GM21737 (cell line): ENCODE measurements around the gene DROSHA.
"Not testable (repeated sequence)": the region's sequence is repeated elsewhere in the genome, so short reads cannot be mapped to it uniquely, and the experiment has no call there.

ENCODE experiments used
- ATAC-seq: cut with Tn5 transposase; IDR thresholded peaks from one replicate; pipeline ENCODE4 v1.9.1; 2021; ENCODE audit warnings: mild to moderate bottlenecking, moderate library complexity; ENCODE audit not compliant: unreplicated experiment

The DROSHA gene

GRCh38 chr5:31421806-31422586 is 109.9 kb downstream of the DROSHA start:
- ATAC-seq, result no peak

DNA sequence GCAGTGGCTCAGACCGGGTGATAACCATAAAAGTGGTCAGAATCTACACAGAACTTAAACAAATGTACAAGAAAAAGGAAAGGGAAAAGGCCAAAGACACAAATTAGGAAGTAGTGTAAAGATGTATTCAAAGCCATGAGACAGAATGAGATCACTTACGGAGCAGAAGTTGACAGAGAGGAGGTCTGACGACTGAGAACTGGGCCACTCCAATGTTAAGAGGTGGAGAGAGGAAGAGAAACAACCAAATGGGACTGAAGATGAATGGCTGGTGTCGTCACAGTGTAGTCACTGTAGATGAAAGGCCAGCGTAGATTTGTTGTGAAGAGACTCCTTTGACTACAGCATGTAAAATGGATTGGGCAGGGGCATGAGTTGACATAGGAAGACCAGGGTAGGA is 114.4 kb downstream of the DROSHA start:
- no peak for ATAC-seq

DNA sequence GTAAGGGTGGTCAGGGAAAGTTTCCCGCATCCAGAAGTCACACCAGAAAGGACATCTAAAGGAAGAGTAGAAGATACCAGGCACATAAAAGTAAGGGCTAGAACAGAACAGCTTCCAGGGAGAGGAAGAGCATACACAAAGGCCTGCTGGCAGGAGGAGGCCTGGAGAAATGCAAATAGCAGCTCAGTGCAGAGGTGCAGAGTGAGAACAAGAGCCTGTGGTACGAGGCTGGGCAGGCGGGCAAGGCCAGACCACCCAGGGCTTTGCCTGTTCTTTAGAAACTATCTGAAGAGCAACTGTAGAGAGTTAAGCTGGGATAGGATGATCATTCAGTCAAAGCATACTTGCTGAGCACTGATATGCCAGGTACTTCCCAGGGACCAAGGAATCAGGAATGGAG is 115.3 kb downstream of the DROSHA start:
- no peak for ATAC-seq

GRCh38 chr5:31415960-31416359 is 115.9 kb downstream of the DROSHA start:
- ATAC-seq, result no peak

DNA sequence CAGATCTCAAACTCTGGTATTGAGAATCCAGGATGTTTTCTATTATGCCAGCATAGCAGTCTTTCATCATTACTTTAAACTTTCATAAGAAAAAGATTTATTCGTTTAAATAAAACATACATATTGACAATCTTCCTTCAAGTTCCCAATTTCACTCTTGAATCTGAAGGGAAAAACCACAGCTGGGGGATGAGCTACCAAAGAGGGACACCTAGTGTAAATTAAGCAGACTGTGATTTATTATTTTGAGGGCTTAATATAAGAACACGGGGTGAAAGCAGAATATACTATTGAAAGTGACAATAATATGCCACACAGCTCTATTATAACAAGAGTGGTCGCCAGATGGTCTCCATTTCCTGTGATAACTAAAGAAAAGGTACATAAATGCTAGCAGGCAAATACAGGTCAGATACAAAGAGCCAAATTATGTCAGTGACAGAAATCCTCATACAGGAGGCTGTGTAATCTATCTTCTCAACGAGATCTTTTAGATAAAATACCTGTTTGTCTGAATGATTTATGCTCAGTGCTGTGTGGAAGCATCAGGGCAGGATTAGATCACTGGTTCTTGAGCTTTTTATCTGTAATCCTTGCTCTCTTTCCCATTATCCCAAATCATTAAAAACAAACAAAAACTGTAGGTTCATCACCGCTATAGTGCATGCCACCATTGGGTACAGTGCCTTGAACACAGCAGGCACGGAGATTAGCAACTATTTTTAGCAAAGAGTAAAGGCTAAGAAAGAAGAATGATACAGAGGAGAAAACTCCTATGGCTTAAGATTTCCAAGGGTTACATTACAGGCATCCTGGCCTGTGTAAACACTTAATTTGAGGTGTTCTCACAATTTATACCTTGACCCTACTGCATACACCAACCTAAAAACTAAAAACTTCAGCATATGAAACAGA is 116.6 kb downstream of the DROSHA start:
- no peak for ATAC-seq

DNA sequence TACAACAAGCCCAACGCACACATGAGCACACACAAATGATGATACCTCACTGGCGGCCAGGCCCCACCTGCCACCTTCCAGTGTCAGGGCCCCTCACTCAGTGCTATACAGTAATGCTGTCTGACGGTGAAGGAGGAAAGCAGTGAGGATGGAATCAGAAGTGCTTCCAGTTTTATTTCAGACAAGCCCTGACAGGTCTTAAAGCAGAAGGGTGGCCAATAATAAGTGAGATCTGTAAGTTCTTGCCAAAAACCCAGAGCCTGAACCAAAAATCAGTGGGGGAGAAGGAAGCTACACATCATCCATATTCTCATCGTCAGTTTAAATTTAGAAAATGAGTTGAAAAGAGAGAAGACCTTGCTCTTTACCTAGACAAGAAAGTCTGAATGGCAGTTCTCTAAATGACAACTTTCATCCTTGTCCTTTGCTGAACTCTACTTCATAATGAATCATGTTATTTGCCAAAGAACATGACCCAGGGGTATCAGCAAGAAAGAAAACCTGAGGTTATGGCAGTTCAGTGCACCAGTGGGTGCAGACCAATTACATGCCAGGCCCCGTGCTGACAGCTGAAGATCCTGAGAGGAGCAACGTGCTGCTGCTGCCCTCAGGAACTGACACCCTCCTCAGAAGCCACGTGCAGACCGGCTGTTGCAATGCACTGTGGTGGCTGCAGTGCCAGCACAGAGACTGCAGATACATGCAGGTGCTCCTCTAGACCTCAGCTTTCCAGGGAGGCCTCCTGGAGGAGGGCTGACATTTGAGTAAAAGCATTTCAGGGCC is 118.7 kb downstream of the DROSHA start:
- ATAC-seq, result no peak

- ATAC-seq, result no peak
These were observed 119.6 kb downstream of the DROSHA start for GRCh38 chr5:31412324-31412723.

DNA sequence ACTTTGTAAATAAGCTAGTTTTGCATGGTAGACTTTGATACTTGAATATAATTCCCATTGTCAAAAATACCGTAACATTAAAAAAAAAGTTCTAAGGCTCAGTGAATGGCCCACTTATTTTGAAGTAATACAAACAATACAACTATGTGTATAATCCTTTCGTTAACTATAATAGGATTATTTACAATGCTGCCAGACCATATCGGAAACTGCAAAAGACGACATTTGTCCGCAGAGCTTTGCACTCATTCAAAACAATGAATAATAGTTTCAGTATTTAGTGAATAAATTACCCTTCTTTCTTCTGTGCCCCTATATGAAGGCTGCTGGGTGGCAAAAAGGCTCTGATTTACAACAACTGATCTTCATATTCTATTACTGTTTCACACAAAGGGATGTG is 121.8 kb downstream of the DROSHA start:
- ATAC-seq, result no peak

DNA sequence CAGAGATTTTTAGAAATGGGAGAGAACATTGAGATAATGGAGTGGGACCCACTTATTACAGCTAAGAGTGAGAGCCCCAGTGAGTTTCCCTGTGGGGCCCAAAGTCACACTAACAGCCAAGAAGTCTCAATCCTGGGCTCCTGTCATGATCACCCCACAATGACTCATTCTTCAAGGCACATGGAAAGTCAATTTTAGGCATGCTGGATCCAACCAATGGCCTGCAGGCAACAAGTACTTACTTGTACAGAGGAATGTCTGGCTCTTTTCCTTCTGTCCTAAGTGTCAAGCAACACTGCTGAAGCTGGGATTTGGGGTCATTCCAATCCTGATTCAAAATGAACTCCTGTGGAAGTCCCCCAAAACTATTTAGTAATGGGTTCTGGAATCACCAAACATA is 123.1 kb downstream of the DROSHA start:
- no peak for ATAC-seq

GRCh38 chr5:31407921-31408693 is 123.8 kb downstream of the DROSHA start:
- no peak for ATAC-seq

DNA sequence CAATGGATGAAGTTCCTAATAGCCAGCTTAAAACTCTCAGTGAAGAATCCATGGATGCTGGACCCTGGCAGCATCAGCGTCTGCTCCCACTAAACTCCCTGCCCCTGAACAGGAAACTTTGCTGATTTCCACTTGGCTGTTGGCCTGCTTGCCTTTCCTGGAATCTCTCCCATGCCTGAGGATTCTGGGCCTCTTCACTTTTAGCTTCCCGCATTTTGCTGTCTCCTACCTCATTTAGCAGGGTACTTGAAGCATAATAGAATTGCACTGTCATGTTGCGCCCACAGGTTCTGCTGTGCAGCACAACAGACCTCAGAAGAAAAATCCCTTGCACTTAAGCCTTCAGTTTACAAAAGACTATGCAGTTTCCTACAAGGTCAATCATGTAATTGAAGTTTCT is 127.6 kb downstream of the DROSHA start:
- no peak for ATAC-seq

- no peak for ATAC-seq
These were observed 130.2 kb downstream of the DROSHA start for GRCh38 chr5:31401691-31402090.

DNA sequence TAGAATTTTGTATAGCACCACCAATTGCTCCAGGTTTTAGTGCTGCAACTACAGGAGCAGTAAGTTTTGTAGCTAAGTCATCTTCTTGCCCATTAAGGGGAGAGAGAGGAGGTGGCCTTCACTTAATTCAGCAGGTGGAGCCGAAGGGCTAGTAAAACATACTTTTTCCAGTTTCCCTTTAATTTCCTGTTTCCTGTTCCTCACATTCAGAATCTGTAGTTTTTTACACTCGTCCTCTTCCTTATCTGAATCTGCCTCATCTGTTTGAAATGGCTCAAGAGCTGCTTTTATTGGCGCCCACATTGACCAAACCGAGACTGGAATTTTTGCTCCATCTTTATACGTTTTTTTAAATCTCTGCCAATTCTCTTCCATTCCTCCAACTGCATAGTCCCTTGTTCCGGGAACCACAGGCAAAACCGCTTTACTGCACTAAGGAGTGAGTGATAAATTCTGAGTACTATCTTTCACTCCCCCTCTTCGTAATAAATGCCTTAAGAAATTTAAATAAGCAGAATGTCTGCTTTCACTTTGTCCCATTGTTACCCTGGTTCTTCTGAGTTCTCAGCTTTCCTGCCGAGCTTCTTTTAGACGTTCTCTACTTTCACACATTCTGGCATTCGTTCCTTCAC is 133.9 kb downstream of the DROSHA start:
- no peak for ATAC-seq

- no peak for ATAC-seq
These were observed 135.1 kb downstream of the DROSHA start for GRCh38 chr5:31396611-31397295.

DNA sequence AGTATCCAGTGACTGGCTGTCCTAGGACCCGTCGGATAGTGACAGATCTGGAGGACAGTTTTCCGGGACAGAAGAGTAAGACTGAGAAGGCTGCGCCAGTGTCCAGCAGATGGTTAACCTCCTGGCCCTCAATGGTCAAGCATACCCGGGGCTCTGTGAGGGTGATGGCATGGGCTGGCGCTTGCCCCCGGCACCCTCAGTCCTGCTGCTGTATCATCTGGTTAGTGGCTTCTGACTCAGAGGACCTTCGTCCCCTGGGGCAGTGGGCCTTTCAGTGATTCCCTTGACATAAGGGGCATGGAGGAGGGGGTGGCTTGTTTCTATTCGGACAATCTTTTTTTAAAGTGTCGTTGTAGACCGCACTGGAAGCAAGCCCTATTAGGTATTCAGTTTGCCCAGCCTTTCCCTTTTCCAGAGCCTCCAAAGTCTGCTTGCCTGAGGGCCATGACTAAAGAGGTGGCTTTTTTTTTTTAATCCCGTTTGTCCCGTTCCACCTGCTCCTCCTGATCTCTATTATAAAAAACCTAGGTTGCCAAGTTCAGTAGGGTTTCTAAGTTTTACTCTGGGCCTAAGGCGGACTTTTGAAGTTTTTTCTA is 136.3 kb downstream of the DROSHA start:
- not testable (repeated sequence) for ATAC-seq

DNA sequence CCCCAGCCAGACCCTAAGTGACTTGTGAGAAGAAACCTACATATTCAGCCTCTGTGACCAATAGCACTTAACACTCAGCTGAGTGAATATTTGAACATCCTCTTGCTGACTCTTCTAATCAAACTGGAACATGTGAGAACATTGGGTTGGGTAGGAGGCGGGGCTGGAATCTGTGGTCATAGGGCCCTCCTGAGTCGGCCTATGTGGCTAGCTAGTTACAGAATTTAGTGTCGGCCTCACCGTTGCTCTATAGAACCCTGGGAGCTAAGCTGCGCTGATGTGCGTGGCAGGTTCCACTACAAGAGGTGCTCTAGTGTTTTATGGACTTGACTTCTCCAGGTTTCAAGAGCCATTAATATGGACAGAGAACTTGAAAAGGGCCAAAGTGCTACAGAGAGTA is 138.8 kb downstream of the DROSHA start:
- ATAC-seq, result no peak

DNA sequence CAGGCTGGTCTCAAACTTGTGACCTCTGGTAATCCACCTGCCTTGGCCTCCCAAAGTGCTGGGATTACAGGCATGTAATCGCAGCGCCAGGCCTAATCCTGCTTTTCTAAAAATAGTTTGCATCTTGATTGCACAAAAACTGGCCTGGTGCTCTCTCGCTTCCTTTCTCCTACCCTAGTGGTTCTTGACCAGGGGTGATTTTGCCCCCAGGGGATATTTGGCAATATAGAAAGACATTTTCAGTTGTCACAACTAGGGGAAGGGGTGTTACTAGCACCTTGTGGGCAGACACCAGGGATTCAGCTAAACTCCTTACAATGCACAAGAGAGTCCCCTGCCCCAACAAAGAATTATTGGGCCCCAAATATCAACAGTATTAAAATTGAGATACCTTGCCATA is 139.8 kb downstream of the DROSHA start:
- ATAC-seq, result no peak

DNA sequence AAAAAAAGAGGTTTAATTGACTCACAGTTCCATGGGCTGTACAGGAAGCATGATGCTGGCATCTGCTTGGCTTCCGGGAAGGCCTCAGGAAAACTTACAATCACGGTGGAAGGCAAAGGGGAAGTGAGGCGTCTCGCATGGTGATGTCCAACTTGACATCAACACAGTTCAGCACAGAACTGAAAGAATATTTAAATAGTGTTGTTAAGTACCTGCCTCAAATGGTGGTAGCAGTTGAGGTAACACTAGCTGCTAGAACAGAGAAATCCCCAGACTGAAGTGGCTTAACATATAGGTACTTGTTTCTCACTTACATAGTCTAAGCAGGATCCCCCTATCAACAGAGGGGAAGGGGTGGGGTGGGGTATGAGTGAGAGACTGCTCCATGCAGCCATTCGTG is 141.6 kb downstream of the DROSHA start:
- ATAC-seq, result no peak
